HEK293T (cell line): ENCODE measurements around the gene RPTOR.

Source experiments
- FOXA1 ChIP-seq: fragments of 450-650 bp; IDR thresholded peaks from 2 replicates; pipeline ENCODE4 v1.6.1; 2016; ENCODE audit warnings: mild to moderate bottlenecking
- FOXM1 ChIP-seq: fragments of 450-650 bp; IDR thresholded peaks from 2 replicates; pipeline ENCODE4 v1.6.1; 2017; ENCODE audit warnings: mild to moderate bottlenecking, borderline replicate concordance
- SUZ12 ChIP-seq: fragments of 450-650 bp; IDR thresholded peaks from 2 replicates; pipeline ENCODE4 v1.6.1; 2016; ENCODE audit warnings: mild to moderate bottlenecking

DNA sequence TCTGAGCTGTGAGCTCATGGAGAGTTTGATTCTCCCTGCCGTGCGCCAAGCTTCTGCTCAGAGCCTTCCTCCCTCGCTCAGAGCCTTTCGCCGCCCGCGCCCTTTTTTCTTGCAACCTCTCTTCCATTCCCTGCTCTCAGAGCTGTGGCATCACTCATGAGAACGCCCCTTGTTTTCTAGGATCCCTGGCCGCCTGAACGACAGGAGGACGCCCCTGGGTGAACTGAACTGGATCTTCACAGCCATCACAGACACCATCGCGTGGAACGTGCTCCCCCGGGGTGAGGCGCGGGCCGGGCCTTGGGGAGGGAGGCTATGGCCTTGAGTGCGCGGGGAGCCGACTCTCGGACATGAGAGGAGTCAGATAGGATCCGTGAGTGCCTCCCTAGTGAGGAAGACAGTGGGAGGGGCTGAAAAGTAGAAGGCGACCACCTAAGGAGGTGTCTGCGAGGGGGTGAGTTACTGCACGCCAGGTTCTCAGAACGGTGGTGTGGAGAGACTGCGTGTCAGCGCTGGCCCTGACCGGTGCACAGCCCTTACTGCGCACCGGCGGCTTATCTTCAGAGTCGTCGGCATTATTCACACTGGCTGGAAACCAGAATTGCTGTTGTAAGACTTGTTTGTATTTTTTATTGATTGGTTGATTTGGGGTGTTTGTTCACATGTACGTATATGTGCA is 277.5 kb downstream of the RPTOR start:
- no peak for TF ChIP-seq FOXA1
- TF ChIP-seq FOXM1: no peak
- TF ChIP-seq SUZ12: no peak
